Jurkat, Clone E6-1 (cell line): Measurements from ENCODE around the gene POLR2E.
A peak's percentile ranks its signal among the peaks of the same experiment; 100 is the strongest.

Experiments used
- DNase-seq: peaks from one replicate; pipeline ENCODE4 v3.0.0-alpha.2; 2011; ENCODE audit warnings: low read depth, low spot score
- H3K4me3 ChIP-seq: 2 replicates; pipeline ENCODE4 v1.5.1; 2011; ENCODE audit warnings: mild to moderate bottlenecking, low read length, control low read depth, moderate library complexity

The POLR2E gene

GRCh38 chr19:1103132-1103707, 8.0 kb upstream of the POLR2E start:
- H3K4me3 ChIP-seq, result peak overlapping the region; percentile 55
- DNase-seq, result no peak

- no peak for DNase-seq
- no peak overlapping the region for H3K4me3 ChIP-seq
These were observed 7.4 kb upstream of the POLR2E start for GRCh38 chr19:1102407-1103131.

GRCh38 chr19:1101337-1101698, 6.1 kb upstream of the POLR2E start:
- no peak for DNase-seq
- H3K4me3 ChIP-seq, result no peak overlapping the region

- DNase-seq, result no peak
- H3K4me3 ChIP-seq, result no peak overlapping the region
These were observed 3.2 kb upstream of the POLR2E start for GRCh38 chr19:1098177-1099051.

GRCh38 chr19:1097810-1098176, 2.6 kb upstream of the POLR2E start:
- no peak for DNase-seq
- no peak overlapping the region for H3K4me3 ChIP-seq

- H3K4me3 ChIP-seq, result peak overlapping the region; percentile 93
- DNase-seq, result no peak
These were observed 559 bp downstream of the POLR2E start for GRCh38 chr19:1094655-1094977.

- peak overlapping the region; percentile 93 for H3K4me3 ChIP-seq
- no peak for DNase-seq
These were observed 1.2 kb downstream of the POLR2E start for GRCh38 chr19:1093811-1094553.

- H3K4me3 ChIP-seq, result no peak overlapping the region; the same call in 1 of the 2 replicates
- DNase-seq, result no peak
These were observed 1.8 kb downstream of the POLR2E start for GRCh38 chr19:1093330-1093729.

GRCh38 chr19:1091544-1092175, 3.5 kb downstream of the POLR2E start:
- DNase-seq, result no peak
- H3K4me3 ChIP-seq, result no peak overlapping the region

- no peak overlapping the region for H3K4me3 ChIP-seq
- DNase-seq, result no peak
These were observed 4.2 kb downstream of the POLR2E start for GRCh38 chr19:1090731-1091543.

- DNase-seq, result no peak
- no peak overlapping the region for H3K4me3 ChIP-seq
These were observed 5.3 kb downstream of the POLR2E start for GRCh38 chr19:1089891-1090290.

GRCh38 chr19:1089126-1089771, 5.9 kb downstream of the POLR2E start:
- H3K4me3 ChIP-seq, result no peak overlapping the region
- DNase-seq, result no peak

- no peak overlapping the region for H3K4me3 ChIP-seq
- DNase-seq, result no peak
These were observed 6.7 kb downstream of the POLR2E start for GRCh38 chr19:1088416-1089010.

GRCh38 chr19:1087813-1088415, 7.3 kb downstream of the POLR2E start:
- H3K4me3 ChIP-seq, result no peak overlapping the region
- no peak for DNase-seq

- no peak for DNase-seq
- H3K4me3 ChIP-seq, result no peak overlapping the region
These were observed 8.6 kb downstream of the POLR2E start for GRCh38 chr19:1086613-1087012.

GRCh38 chr19:1085676-1086442, 9.3 kb downstream of the POLR2E start:
- no peak for DNase-seq
- no peak overlapping the region for H3K4me3 ChIP-seq
